B cell (primary cell): ENCODE measurements around the gene RRP12.

Experiments
- CTCF ChIP-seq: fragments of 200-600 bp; IDR thresholded peaks from one replicate; pipeline ENCODE4 v1.8.0; 2022; ENCODE audit warnings: antibody characterized with exemption, mild to moderate bottlenecking
- EZH2 ChIP-seq: IDR thresholded peaks from 2 replicates; pipeline ENCODE4 v1.6.1; 2012; ENCODE audit warnings: borderline replicate concordance, low read depth, mild to moderate bottlenecking, moderate library complexity, low read length; ENCODE audit not compliant: insufficient read depth, poor library complexity, severe bottlenecking

- no peak for TF ChIP-seq CTCF
- no peak for TF ChIP-seq EZH2
Measured at GRCh38 chr10:97312897-97313296, 88.2 kb downstream of the RRP12 start.
